Panc1 (cell line): ENCODE data around the gene ZNF730.

ENCODE experiments used
- CTCF ChIP-seq: fragments of 450-650 bp; IDR thresholded peaks from 2 replicates; pipeline ENCODE4 v1.5.1; 2017; ENCODE audit warnings: mild to moderate bottlenecking
- POLR2AphosphoS5 ChIP-seq: IDR thresholded peaks from 2 replicates; pipeline ENCODE4 v1.6.1; 2012; ENCODE audit warnings: mild to moderate bottlenecking, low read depth, low read length, moderate library complexity

GRCh38 chr19:23190341-23190740 lies 73.5 kb downstream of the ZNF730 start:
- TF ChIP-seq CTCF (no peak), POLR2AphosphoS5 (no peak)
